Pancreas (tissue), 10 donors: ENCODE measurements around the gene NFKBIB. TPM values are rescaled to one million over a fixed set of nuclear protein-coding genes. Genes with fewer than 3 reads are reported as not detected.
A peak's percentile ranks its signal among the peaks of the same experiment; 100 is the strongest.

Source experiments
- ATAC-seq, 4 donors: fragments of 200-7000 bp; cut with Tn5 transposase; one replicate each; pipeline versions ENCODE4 v1.8.0 to v1.9.1; 2020; ENCODE audit warnings: mild to moderate bottlenecking in 4 of 4, moderate library complexity in 4 of 4
- DNase-seq, 6 donors: peaks; one replicate each; pipeline ENCODE4 v3.0.0-alpha.2; 2020
- FAIRE-seq: peaks from 2 replicates; lab custom pipeline; 2012; peaks lifted over from hg19 to GRCh38; lab: Jason Lieb, UNC
- H3K27ac ChIP-seq, 4 donors: fragments of 200-600 bp; sonication (generic); 1 replicate in 3 of 4; 2 replicates in 1 of 4; pipeline versions ENCODE4 v1.5.0 to v1.8.0; 2020
- H3K27me3 ChIP-seq, 4 donors: fragments of 200-600 bp; one replicate each; pipeline ENCODE4 v1.8.0; 2021
- H3K36me3 ChIP-seq, 3 donors: fragments of 200-600 bp; sonication (generic) in 1 of 3; one replicate each; pipeline versions ENCODE4 v1.5.0 to v1.8.0; 2020 to 2021
- H3K4me1 ChIP-seq, 3 donors: fragments of 200-600 bp; one replicate each; pipeline ENCODE4 v1.8.0; 2021
- H3K4me3 ChIP-seq, 4 donors: fragments of 200-600 bp; sonication (generic) in 2 of 4; one replicate each; pipeline versions ENCODE4 v1.5.0 to v1.8.0; 2020 to 2021
- H3K9me3 ChIP-seq, 4 donors: fragments of 200-600 bp; one replicate each; pipeline ENCODE4 v1.8.0; 2021
- CTCF ChIP-seq, 4 donors: fragments of 200-600 bp; sonication (generic) in 3 of 4; IDR thresholded peaks; one replicate each; pipeline versions ENCODE4 v1.5.0 to v1.8.0; 2021; ENCODE audit warnings: antibody characterized with exemption in 4 of 4
- WGBS, 2 donors: extraction: QIAGEN DNeasy Blood & Tissue Kit; methylation state at CpG; one replicate each; pipeline ENCODE4 v1.1.7; 2013; 5-methylcytosine and 5-hydroxymethylcytosine counted together
- intact Hi-C, 3 donors: fragments of 100-400 bp; cut with DNase I; formaldehyde crosslinking; loops; one replicate each; pipeline versions ENCODE4 v1.11.1 to v1.14.2; 2022
- polyA plus RNA-seq, 2 donors: library from polyadenylated mRNA; stranded (reverse); fragments of 200-250 nt; gene quantifications; one replicate each; pipeline ENCODE4 v1.2.3, GENCODE V29; 2013
- total RNA-seq, 6 donors: library from RNA; stranded (reverse); fragmentation: NEBNext Ultra II Directional in 4 of 6; extraction: Animal tissue kit (Norgen Biotek cat#: 25700) in 4 of 6; gene quantifications; one replicate each; pipeline versions ENCODE4 v1.2.1 to v1.2.4, GENCODE V29; 2021 to 2023
- donor health status: healthy with polysubstance abuse.
- donor health status: DM: no; HTN: no; CAD: no; lungs with moderate emphysema.
- donor health status: DM: no; HTN: no; CAD: no.
- donor health status: control.
- donor health status: control.
- donor health status: Bipolar disorder and iron deficiency.
- donor health status: DM: yes; HTN: yes; CAD: no.
- donor health status: DM: no; HTN: no; CAD: no.
- donor health status: DM: no; HTN: no; CAD: no.
- donor health status: DM: yes; HTN: yes; CAD: no.

NFKBIB gene
- total and polyA plus RNA-seq, 8 donors: 6.8 to 26.8 (median 10.8) TPM

- Histone ChIP-seq H3K27ac (no peak overlapping the region), H3K36me3 (peaks cover 0 to 6% (median 0%) of the 10 kb centered on the region in 3 donors), H3K4me1 (no peaks in the 10 kb centered on the region), H3K9me3 (no peaks in the 10 kb centered on the region), H3K27me3 (no peaks in the 10 kb centered on the region), H3K4me3 (no peak overlapping the region)
- intact Hi-C loops: loop anchor here in 1 of 3 donors (10.0 kb wide), 1 partner anchor 408 kb away; no protein-coding TSS in a partner anchor
- WGBS, 2 donors: 90 to 98% methylated on average over 5 of the region's 5 CpGs
- DNase-seq: no peak
- no peak for ATAC-seq
- no peak for FAIRE-seq
- TF ChIP-seq CTCF (IDR thresholded peaks at IDR 0.05): no peak
These were observed 22.7 kb downstream of the NFKBIB start for GRCh38 chr19:38922482-38922881.

GRCh38 chr19:38924388-38924787 lies 24.6 kb downstream of the NFKBIB start:
- WGBS, 2 donors: 93 to 95% methylated on average over 7 of the region's 7 CpGs
- H3K36me3 ChIP-seq: peaks cover 0 to 6% (median 0%) of the 10 kb centered on the region in 3 donors
- no peak for TF ChIP-seq CTCF (IDR thresholded peaks at IDR 0.05)
- FAIRE-seq: no peak
- no peak for ATAC-seq
- H3K4me3 ChIP-seq: no peak overlapping the region
- peaks cover 0 to under 1% (median 0%) of the 10 kb centered on the region in 3 donors for H3K4me1 ChIP-seq
- H3K27ac ChIP-seq: no peak overlapping the region
- H3K27me3 ChIP-seq: no peaks in the 10 kb centered on the region
- DNase-seq: peak in 1 of 6 donors; percentile 20
- intact Hi-C loops: loop anchor here in 1 of 3 donors (10.0 kb wide), 1 partner anchor 410 kb away; no protein-coding TSS in a partner anchor
- H3K9me3 ChIP-seq: no peaks in the 10 kb centered on the region

- peaks cover 4 to 9% (median 7%) of the 10 kb centered on the region in 3 donors for H3K4me1 ChIP-seq
- H3K27me3 ChIP-seq: no peaks in the 10 kb centered on the region
- FAIRE-seq (no peak), DNase-seq (no peak), ATAC-seq (no peak)
- no peaks in the 10 kb centered on the region for H3K9me3 ChIP-seq
- WGBS, 2 donors: 77 to 87% methylated on average over 4 of the region's 4 CpGs
- intact Hi-C loops: loop anchor here in 1 of 3 donors (10.0 kb wide), 1 partner anchor 414 kb away; no protein-coding TSS in a partner anchor
- TF ChIP-seq CTCF (IDR thresholded peaks at IDR 0.05): no peak
- H3K27ac ChIP-seq: no peak overlapping the region
- H3K36me3 ChIP-seq: peaks cover 0 to 12% (median 0%) of the 10 kb centered on the region in 3 donors
- H3K4me3 ChIP-seq: no peak overlapping the region
These were observed 28.7 kb downstream of the NFKBIB start for GRCh38 chr19:38928391-38929001.

GRCh38 chr19:38929929-38930775 lies 30.4 kb downstream of the NFKBIB start, which contains the start of gene SARS2:
SARS2 (minus strand) TSS chr19:38930763; CDS start chr19:38930736, 27 bp downstream.
- peak within 1 kb of the TSS; percentile 46 to 66 (median 55) for H3K4me3 ChIP-seq
- ATAC-seq: peak; percentile 85 to 96 (median 86)
- peaks cover 4 to 13% (median 7%) of the 10 kb centered on the region in 3 donors for H3K4me1 ChIP-seq
- 1 to 2% methylated on average over 49 of the region's 49 CpGs for WGBS, 2 donors
- H3K27me3 ChIP-seq: no peaks in the 10 kb centered on the region
- peaks cover 0 to 10% (median 0%) of the 10 kb centered on the region in 3 donors for H3K36me3 ChIP-seq
- peak within 1 kb of the TSS; percentile 49 to 93 (median 87) for H3K27ac ChIP-seq
- peak; percentile 86 to 98 (median 94) for DNase-seq
- H3K9me3 ChIP-seq: no peaks in the 10 kb centered on the region
- no peak for FAIRE-seq
- intact Hi-C loops: loop anchor here in 1 of 3 donors (10.0 kb wide), 1 partner anchor 415 kb away; no protein-coding TSS in a partner anchor
- TF ChIP-seq CTCF (IDR thresholded peaks at IDR 0.05): peak; percentile 98 to 100 (median 98)
